Heart right ventricle (tissue), 16 donors: ENCODE data around the gene ZNF549. TPM values are rescaled to one million over a fixed set of nuclear protein-coding genes. Genes with fewer than 3 reads are reported as not detected.

ENCODE experiments used
- ATAC-seq, 8 donors: fragments of 200-7000 bp; cut with Tn5 transposase; one replicate each; pipeline ENCODE4 v1.9.1; 2020; ENCODE audit warnings: mild to moderate bottlenecking in 8 of 8, moderate library complexity in 8 of 8, moderate number of reproducible peaks in 1 of 8
- DNase-seq, 2 donors: peaks; one replicate each; pipeline ENCODE4 v3.0.0-alpha.2; 2020
- H3K27ac ChIP-seq, 10 donors: fragments of 200-600 bp; sonication (generic) in 2 of 10; one replicate each; pipeline versions ENCODE4 v1.5.0 to v1.8.0; 2020 to 2022; ENCODE audit warnings: mild to moderate bottlenecking in 3 of 10
- H3K27me3 ChIP-seq, 7 donors: fragments of 200-600 bp; one replicate each; pipeline ENCODE4 v1.8.0; 2021 to 2022; ENCODE audit warnings: mild to moderate bottlenecking in 2 of 7
- H3K36me3 ChIP-seq, 9 donors: fragments of 200-600 bp; sonication (generic) in 1 of 9; one replicate each; pipeline versions ENCODE4 v1.5.0 to v1.8.0; 2020 to 2022; ENCODE audit warnings: mild to moderate bottlenecking in 2 of 9
- H3K4me1 ChIP-seq, 9 donors: fragments of 200-600 bp; sonication (generic) in 1 of 9; one replicate each; pipeline versions ENCODE4 v1.5.0 to v1.8.0; 2020 to 2022; ENCODE audit warnings: mild to moderate bottlenecking in 4 of 9
- H3K4me3 ChIP-seq, 10 donors: fragments of 200-600 bp; sonication (generic) in 2 of 10; one replicate each; pipeline versions ENCODE4 v1.5.0 to v1.8.0; 2020 to 2022; ENCODE audit warnings: mild to moderate bottlenecking in 7 of 10, moderate library complexity in 2 of 10
- H3K9me3 ChIP-seq, 11 donors: fragments of 200-600 bp in 10 of 11; sonication (generic) in 2 of 11; one replicate each; pipeline versions ENCODE4 v1.5.0 to v1.8.0; 2013 to 2022; ENCODE audit warnings: mild to moderate bottlenecking in 2 of 11, control low read depth in 1 of 11, moderate library complexity in 1 of 11
- CTCF ChIP-seq, 9 donors: fragments of 200-600 bp; sonication (generic) in 2 of 9; IDR thresholded peaks; one replicate each; pipeline versions ENCODE4 v1.5.0 to v1.8.0; 2021 to 2022; ENCODE audit warnings: antibody characterized with exemption in 9 of 9, mild to moderate bottlenecking in 5 of 9, moderate library complexity in 1 of 9
- WGBS, 2 donors: extraction: QIAGEN DNeasy Blood & Tissue Kit; methylation state at CpG; one replicate each; pipeline ENCODE4 v1.1.7; 2013; ENCODE audit warnings: inconsistent platforms in 1 of 2; 5-methylcytosine and 5-hydroxymethylcytosine counted together
- intact Hi-C, 10 donors: fragments of 100-400 bp; cut with DNase I; formaldehyde crosslinking; loops; one replicate each; pipeline versions ENCODE4 v1.11.1 to v1.14.2; 2022
- polyA plus RNA-seq, 2 donors: library from polyadenylated mRNA; stranded (reverse); fragments of 200-250 nt; gene quantifications; one replicate each; pipeline ENCODE4 v1.2.3, GENCODE V29; 2013
- total RNA-seq, 10 donors: library from RNA; stranded (reverse); fragmentation: NEBNext Ultra II Directional in 3 of 10; extraction: Animal tissue kit (Norgen Biotek cat#: 25700) in 3 of 10; gene quantifications; one replicate each; pipeline versions ENCODE4 v1.2.1 to v1.2.4, GENCODE V29; 2021 to 2023
- donor health status: Arrhythmogenic right ventricular cardiomyopathy.
- donor health status: ischemic (EF 13 %, LVEDD 7.1; RV severe dilation, severe dysfunction).
- donor health status: healthy with polysubstance abuse.
- donor health status: DM: no; HTN: yes; CAD: no.
- donor health status: DM: no; HTN: no; CAD: no.
- donor health status: ischemic (EF 25% LVEDD 6.9; RV normal size, moderate dysfunction).
- donor health status: ischemic (EF 25% LVEDD 5.7; RV mildly dilated, moderate dysfunction).
- donor health status: healthy.
- donor health status: DM: yes; HTN: yes; CAD: no.
- donor health status: Ischemic cardiomyopathy.
- donor health status: ischemic (EF 35%, LVEDD 5.7; RV mildly dilated, moderate dysfunction).
- donor health status: nonischemic (EF 11% LVEDD 7.7; RV severe dilation, severe dysfunction).
- donor health status: DM: yes; HTN: yes; CAD: no.
- donor health status: PGD.
- donor health status: ischemic (EF 29% LVEDD 5.4; RV normal size, mild dysfunction).
- donor health status: nonischemic (EF 23%, LVEDD 6.1; RV moderate dilation, normal function).

The ZNF549 gene
- total and polyA plus RNA-seq, 12 donors: 2.1 to 5.1 (median 3.7) TPM

- Histone ChIP-seq H3K9me3 (peaks cover 0 to 100% (median 83%) of the 10 kb centered on the region in 11 donors), H3K27ac (no peak overlapping the region), H3K4me3 (no peak overlapping the region), H3K36me3 (peaks cover 0 to 100% (median 95%) of the 10 kb centered on the region in 9 donors), H3K4me1 (no peaks in the 10 kb centered on the region), H3K27me3 (no peaks in the 10 kb centered on the region)
- intact Hi-C loops: no loop called here
- TF ChIP-seq CTCF (IDR thresholded peaks at IDR 0.05): no peak
- ATAC-seq (no peak), DNase-seq (no peak)
- WGBS, 2 donors: 97 to 100% methylated on average over 7 of the region's 7 CpGs
Measured at GRCh38 chr19:57537953-57538547, 10.9 kb downstream of the ZNF549 start.

GRCh38 chr19:57546513-57546912, 19.4 kb downstream of the ZNF549 start:
- H3K36me3 ChIP-seq: peaks cover 11 to 100% (median 99%) of the 10 kb centered on the region in 9 donors
- TF ChIP-seq CTCF (IDR thresholded peaks at IDR 0.05): no peak
- DNase-seq: no peak
- WGBS, 2 donors: 93 to 95% methylated on average over 1 of the region's 1 CpG
- intact Hi-C loops: no loop called here
- H3K4me1 ChIP-seq: no peaks in the 10 kb centered on the region
- no peak overlapping the region for H3K27ac ChIP-seq
- H3K4me3 ChIP-seq: no peak overlapping the region
- H3K27me3 ChIP-seq: no peaks in the 10 kb centered on the region
- peaks cover 0 to 100% (median 92%) of the 10 kb centered on the region in 11 donors for H3K9me3 ChIP-seq
- ATAC-seq: no peak

- no peak for TF ChIP-seq CTCF (IDR thresholded peaks at IDR 0.05)
- H3K27me3 ChIP-seq: no peaks in the 10 kb centered on the region
- intact Hi-C loops: no loop called here
- DNase-seq: no peak
- ATAC-seq: no peak
- H3K36me3 ChIP-seq: peaks cover 5 to 95% (median 89%) of the 10 kb centered on the region in 9 donors
- H3K27ac ChIP-seq: no peak overlapping the region
- H3K4me3 ChIP-seq: no peak overlapping the region
- peaks cover 0 to 7% (median 0%) of the 10 kb centered on the region in 9 donors for H3K4me1 ChIP-seq
- WGBS, 2 donors: 94 to 99% methylated on average over 2 of the region's 2 CpGs
- H3K9me3 ChIP-seq: peaks cover 0 to 91% (median 47%) of the 10 kb centered on the region in 11 donors
Measured at GRCh38 chr19:57552432-57552831, 25.3 kb downstream of the ZNF549 start.

DNA sequence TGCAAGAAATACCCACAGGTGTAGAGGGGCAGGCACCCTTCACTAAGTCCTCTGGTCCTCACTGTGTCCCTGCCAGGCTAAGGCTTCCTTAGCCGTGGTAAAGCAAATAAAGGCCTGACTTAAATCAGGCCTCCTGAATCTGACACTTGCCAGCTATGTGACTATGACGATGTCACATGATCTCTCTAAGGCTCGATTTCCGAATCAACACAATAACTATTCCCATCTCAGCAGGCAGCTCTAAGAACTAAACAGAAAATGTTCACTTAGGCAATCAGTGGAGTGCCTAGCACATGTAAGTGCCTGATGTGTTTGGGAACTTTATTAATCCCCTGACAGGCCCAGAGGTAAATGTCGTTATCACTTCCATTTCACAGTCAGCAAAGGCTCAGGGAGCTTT, 30.5 kb downstream of the ZNF549 start:
- TF ChIP-seq CTCF (IDR thresholded peaks at IDR 0.05): no peak
- intact Hi-C loops: no loop called here
- peak overlapping the region in 3 of 10 donors; percentile 18 to 88 (median 30) for H3K27ac ChIP-seq

More for the DNA sequence above, 30.5 kb downstream of the ZNF549 start:
- peaks cover 0 to 63% (median 1%) of the 10 kb centered on the region in 11 donors for H3K9me3 ChIP-seq
- 53 to 56% methylated on average over 5 of the region's 5 CpGs for WGBS, 2 donors
- peaks cover 0 to 43% (median 38%) of the 10 kb centered on the region in 9 donors for H3K36me3 ChIP-seq
- H3K27me3 ChIP-seq: no peaks in the 10 kb centered on the region
- ATAC-seq: no peak
- DNase-seq: no peak
- peak overlapping the region in 1 of 10 donors; percentile 100 for H3K4me3 ChIP-seq
- H3K4me1 ChIP-seq: peaks cover 3 to 31% (median 21%) of the 10 kb centered on the region in 9 donors
